BE2C (cell line): ENCODE data around the gene MTCL1.
A peak's percentile ranks its signal among the peaks of the same experiment; 100 is the strongest.

Source experiments
- DNase-seq: peaks from one replicate; pipeline ENCODE4 v3.0.0-alpha.2; 2020
- H3K27me3 ChIP-seq: fragments of 250-450 bp; sonication (Bioruptor Pico); 2 replicates; pipeline ENCODE4 v1.5.1; 2020; ENCODE audit warnings: mild to moderate bottlenecking
- H3K36me3 ChIP-seq: fragments of 250-450 bp; sonication (Bioruptor Pico); 2 replicates; pipeline ENCODE4 v1.5.1; 2020; ENCODE audit warnings: mild to moderate bottlenecking
- H3K4me1 ChIP-seq: fragments of 250-450 bp; sonication (Bioruptor Pico); 2 replicates; pipeline ENCODE4 v1.5.1; 2020
- H3K4me3 ChIP-seq: 2 replicates; pipeline ENCODE4 v1.5.1; 2011; ENCODE audit warnings: low read depth, low read length
- H3K9me3 ChIP-seq: fragments of 250-450 bp; sonication (Bioruptor Pico); 2 replicates; pipeline ENCODE4 v1.5.1; 2020
- TF ChIP-seq, protein P1 (sequence below): IDR thresholded peaks from 2 replicates; pipeline ENCODE4 v1.5.1; 2012; ENCODE audit warnings: mild to moderate bottlenecking, low read depth, low read length

MTCL1 gene

DNA sequence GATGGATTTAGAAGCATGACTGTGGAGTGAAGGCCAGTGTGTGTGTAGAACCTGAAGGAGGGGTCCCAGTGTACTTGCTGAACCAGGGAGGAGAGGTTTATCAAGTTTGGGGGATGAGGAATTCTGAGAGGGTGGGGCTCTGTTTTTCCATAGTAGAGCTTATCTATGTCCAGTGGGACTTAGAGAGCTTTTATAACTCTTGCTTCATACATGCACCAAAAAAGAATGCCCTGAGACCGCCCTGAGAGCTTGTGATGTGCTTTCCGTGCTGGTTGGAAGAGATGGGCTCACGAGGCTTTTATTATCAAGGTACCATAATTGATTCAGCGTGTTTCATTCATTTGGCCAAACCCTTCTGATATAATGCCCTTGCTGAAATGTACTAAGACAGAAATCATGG lies 100.2 kb downstream of the MTCL1 start:
- peaks cover 5% of the 10 kb centered on the region; the same call in 1 of the 2 replicates for H3K4me1 ChIP-seq
- no peaks in the 10 kb centered on the region for H3K9me3 ChIP-seq
- no peaks in the 10 kb centered on the region for H3K27me3 ChIP-seq
- DNase-seq: no peak
- H3K4me3 ChIP-seq: no peak overlapping the region
- TF ChIP-seq, protein P1, sequence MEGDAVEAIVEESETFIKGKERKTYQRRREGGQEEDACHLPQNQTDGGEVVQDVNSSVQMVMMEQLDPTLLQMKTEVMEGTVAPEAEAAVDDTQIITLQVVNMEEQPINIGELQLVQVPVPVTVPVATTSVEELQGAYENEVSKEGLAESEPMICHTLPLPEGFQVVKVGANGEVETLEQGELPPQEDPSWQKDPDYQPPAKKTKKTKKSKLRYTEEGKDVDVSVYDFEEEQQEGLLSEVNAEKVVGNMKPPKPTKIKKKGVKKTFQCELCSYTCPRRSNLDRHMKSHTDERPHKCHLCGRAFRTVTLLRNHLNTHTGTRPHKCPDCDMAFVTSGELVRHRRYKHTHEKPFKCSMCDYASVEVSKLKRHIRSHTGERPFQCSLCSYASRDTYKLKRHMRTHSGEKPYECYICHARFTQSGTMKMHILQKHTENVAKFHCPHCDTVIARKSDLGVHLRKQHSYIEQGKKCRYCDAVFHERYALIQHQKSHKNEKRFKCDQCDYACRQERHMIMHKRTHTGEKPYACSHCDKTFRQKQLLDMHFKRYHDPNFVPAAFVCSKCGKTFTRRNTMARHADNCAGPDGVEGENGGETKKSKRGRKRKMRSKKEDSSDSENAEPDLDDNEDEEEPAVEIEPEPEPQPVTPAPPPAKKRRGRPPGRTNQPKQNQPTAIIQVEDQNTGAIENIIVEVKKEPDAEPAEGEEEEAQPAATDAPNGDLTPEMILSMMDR: no peak
- H3K36me3 ChIP-seq: no peaks in the 10 kb centered on the region

DNA sequence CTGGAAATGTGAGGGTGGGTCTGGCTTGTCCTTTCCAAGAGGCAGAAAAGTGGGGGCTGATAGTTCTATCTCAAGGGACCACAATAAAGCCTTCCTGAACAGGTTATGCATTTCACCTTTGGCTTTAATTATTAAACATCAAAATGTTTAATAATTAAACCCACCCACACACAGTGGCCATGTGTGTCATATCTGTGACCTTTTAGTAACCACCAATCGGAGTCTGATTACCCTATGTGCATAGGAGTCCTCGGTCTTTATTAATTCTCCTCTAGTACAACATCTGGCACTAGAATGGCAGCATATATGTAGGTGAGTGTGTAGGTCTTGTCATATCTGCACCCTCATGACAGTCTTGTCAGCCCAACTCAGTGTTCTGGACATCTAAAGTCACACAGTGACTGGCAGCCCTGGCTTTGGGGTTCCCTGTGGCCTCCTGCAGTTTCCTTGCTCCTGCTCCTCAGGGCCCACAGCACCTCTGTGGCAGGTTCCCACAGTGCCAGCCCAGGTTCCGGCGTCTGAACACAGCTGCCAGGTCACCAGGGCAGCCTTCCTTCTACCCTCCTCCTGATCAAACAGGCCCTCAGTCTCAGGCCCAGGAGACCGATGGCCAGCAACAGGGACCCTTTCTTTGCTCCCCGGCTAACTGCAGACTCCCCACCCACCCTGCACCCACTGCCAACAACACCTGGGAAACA lies 100.9 kb downstream of the MTCL1 start:
- no peak for DNase-seq
- Histone ChIP-seq H3K4me1 (peaks cover 5% of the 10 kb centered on the region; the same call in 1 of the 2 replicates), H3K36me3 (no peaks in the 10 kb centered on the region), H3K27me3 (no peaks in the 10 kb centered on the region), H3K9me3 (no peaks in the 10 kb centered on the region), H3K4me3 (no peak overlapping the region)
- TF ChIP-seq, protein P1: no peak

DNA sequence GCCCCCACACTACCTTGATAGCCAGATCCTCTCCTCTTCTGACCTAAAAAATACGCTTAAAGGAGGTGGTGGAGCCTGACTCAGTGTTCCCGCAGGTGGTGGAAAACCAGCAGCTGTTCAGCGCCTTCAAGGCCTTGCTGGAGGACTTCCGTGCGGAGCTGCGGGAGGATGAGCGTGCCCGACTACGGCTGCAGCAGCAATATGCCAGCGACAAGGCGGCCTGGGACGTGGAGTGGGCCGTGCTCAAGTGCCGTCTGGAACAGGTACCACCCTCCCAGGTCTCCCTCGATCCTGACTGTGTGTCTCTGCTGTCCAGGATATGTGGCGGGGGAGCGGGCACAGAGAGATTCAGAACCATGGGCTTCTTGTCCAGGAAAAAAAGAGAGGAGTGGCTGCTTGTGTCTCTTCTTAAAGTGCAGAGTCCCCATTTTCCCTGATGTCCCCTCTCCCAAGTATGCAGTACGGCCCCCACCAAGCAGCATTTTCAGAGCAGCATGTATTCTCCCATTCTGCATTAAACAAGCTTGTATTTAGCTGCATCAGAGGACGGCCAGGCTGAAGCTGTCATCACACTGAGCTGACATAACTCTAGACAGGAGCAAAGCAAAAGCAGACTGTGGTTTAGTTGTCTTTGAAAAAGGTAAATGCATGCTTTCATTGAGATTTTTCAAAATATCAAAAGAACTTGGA lies 101.6 kb downstream of the MTCL1 start:
- H3K4me1 ChIP-seq: peaks cover 5% of the 10 kb centered on the region; the same call in 1 of the 2 replicates
- H3K27me3 ChIP-seq: no peaks in the 10 kb centered on the region
- no peak overlapping the region for H3K4me3 ChIP-seq
- H3K36me3 ChIP-seq: no peaks in the 10 kb centered on the region
- no peak for DNase-seq
- TF ChIP-seq, protein P1: no peak
- no peaks in the 10 kb centered on the region for H3K9me3 ChIP-seq

DNA sequence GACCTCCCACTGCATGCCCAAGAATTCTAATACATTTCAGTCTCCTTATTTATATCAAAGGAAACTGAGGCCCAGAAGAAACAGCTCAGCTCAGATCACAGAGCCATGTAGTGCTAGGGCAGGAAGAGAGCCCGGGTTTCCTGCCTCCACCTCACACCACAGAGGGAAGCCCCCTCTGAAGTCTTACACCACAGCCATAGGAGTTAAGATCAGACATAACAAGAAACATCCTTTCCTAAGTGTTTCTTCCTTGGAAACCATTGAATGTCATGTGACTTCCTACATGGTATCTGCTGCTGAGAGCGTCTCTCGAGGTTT lies 102.1 kb downstream of the MTCL1 start:
- Histone ChIP-seq H3K9me3 (no peaks in the 10 kb centered on the region), H3K36me3 (no peaks in the 10 kb centered on the region), H3K4me3 (no peak overlapping the region), H3K4me1 (peaks cover 4% of the 10 kb centered on the region; the same call in 1 of the 2 replicates), H3K27me3 (no peaks in the 10 kb centered on the region)
- TF ChIP-seq, protein P1: no peak
- DNase-seq: no peak

DNA sequence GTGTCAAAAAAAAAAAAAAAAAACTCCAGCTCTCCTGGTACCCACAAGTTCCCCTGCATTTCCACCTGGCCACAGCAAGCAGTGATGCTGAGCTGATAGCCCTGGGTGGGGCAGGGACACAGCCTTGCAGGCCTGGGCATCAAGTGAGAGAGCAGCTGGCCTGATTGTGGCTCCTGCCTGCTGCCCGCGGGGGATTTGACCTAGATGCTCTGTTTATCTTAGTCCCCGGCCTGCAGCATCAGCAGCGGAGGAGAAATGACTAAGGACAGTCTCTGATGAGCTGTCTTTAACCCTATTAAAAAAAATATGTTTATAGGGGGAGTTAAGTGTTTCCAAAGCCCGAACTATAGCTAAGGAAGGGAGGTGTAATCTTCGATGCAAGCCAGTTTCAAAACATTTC lies 102.6 kb downstream of the MTCL1 start:
- TF ChIP-seq, protein P1: no peak
- Histone ChIP-seq H3K9me3 (no peaks in the 10 kb centered on the region), H3K36me3 (no peaks in the 10 kb centered on the region), H3K4me1 (peaks cover 3% of the 10 kb centered on the region; the same call in 1 of the 2 replicates), H3K4me3 (no peak overlapping the region), H3K27me3 (no peaks in the 10 kb centered on the region)
- DNase-seq: peak; percentile 72

DNA sequence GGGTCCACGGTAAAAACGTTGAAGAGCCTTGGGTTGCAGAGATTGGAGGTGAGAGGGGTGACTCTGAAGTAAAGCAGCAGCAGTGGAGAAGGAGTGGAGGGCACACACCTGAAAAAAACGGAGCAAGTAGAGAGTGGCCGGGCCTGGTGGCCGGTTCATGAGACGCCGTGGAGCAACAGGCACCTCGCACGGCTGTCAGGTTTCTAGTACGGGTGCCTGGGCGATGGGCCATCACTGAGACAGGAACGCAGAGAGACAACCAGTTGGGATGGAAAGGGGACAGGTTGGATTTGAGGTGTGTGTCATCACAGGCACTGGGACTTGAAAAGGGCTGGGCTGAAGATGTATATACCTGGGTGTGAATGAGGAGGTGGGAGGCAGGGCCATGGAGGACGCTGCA lies 104.2 kb downstream of the MTCL1 start:
- Histone ChIP-seq H3K36me3 (no peaks in the 10 kb centered on the region), H3K27me3 (no peaks in the 10 kb centered on the region), H3K4me3 (no peak overlapping the region), H3K9me3 (no peaks in the 10 kb centered on the region), H3K4me1 (peaks cover 3% of the 10 kb centered on the region; the same call in 1 of the 2 replicates)
- DNase-seq: no peak
- TF ChIP-seq, protein P1: no peak
